AML-193 (cell line): ENCODE measurements around the gene MICAL2.
A peak's percentile ranks its signal among the peaks of the same experiment; 100 is the strongest.

Experiments used
- DNase-seq, 2 experiments: peaks; one replicate each; lab custom pipeline; 2025; lab: John Stamatoyannopoulos, UW

MICAL2 gene

GRCh38 chr11:12229450-12230229 lies 119.2 kb downstream of the MICAL2 start:
- peak; percentile 6 to 38 for DNase-seq

DNA sequence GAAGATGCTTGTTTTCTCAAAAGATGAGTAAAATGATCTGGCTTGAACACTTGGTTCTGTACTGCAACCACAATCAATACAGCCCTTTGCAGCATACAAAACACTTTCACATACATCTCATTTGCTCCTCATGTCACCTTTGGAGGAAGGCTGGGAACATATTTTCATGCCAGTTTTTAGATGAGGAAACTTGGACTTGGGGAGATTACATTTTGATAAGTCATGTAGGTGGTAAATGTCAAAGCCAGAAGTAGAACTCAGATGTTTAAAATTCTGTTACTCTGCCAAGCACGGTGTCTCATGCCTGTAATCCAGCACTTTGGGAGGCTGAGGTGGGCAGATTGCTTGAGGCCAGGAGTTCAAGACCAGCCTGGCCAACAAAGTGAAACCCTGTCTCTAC lies 121.8 kb downstream of the MICAL2 start:
- no peak for DNase-seq

DNA sequence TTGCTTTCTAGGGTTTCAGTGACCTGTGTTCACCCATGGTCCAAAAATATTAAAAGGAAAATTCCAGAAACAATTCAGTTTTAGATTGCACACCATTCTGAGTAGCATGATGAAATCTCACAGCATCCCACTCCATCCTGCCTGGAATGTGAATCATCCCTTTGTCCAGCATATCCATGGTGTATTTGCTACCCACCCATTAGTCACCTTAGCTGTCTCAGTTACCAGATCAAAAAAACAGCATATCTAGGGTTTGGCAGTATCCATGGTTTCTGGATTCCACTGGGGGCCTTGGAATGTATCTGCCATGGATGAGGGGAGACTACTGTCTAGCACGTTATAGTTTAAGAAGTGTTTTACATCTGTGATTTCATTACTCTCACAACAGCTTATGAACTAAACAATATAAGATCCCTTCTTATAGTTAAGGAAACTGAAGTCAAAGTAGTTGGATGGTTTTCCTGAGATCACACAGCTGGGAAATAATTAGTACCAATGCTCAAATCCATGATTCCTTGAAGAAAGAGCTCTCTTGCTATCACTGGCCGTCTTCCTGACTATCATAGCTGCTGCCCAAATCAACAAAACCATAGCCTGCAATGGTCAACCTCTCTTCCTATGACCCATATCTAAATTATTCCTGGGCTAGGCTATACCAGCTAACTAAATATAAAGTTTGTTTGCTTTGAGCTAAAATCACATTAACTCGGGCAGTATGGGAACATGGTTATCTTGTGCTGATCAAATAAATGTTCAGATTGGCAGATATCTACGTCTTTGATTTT lies 122.6 kb downstream of the MICAL2 start:
- no peak for DNase-seq

DNA sequence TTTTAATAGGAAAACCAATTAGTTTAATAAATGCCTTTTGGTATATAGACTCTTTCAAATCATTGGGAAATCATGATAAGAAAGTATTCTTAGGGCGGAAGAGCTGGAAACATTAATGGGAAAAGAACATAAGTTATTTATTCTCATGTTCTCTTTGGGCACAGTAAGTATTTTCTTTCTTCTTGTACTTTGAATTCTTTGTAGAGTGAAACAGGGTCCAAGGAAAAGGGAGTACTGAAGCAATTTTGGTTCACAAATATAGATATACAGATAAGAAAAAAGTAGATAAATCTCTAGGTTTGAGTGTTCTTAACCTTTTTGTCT lies 123.2 kb downstream of the MICAL2 start:
- DNase-seq = no peak

- no peak for DNase-seq
These were observed 123.8 kb downstream of the MICAL2 start for GRCh38 chr11:12234221-12234620.

GRCh38 chr11:12235080-12235479 lies 124.7 kb downstream of the MICAL2 start:
- DNase-seq = no peak

DNA sequence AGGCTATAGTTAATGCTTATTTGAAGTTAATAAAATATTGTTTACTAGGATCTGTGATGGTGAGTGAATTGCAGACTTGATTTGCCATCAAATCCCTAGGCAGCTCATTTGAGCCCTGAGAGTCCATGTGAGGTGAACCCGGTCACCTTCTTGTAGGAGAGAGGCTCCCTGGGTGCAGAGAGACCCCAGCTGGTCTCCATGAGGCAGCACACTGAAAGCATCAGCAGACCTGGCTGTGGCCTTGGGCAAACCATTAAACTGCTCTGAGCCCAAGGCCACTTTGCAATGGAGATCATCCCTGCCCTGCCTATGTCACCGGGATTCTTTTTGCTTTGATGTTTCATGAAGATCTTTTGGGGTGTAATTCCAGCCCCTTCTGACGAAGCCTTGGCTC lies 125.2 kb downstream of the MICAL2 start:
- no peak for DNase-seq

- DNase-seq = peak; percentile 42 to 67
These were observed 125.8 kb downstream of the MICAL2 start for GRCh38 chr11:12235947-12236743.

- DNase-seq = no peak
These were observed 126.3 kb downstream of the MICAL2 start for GRCh38 chr11:12236744-12237101.

DNA sequence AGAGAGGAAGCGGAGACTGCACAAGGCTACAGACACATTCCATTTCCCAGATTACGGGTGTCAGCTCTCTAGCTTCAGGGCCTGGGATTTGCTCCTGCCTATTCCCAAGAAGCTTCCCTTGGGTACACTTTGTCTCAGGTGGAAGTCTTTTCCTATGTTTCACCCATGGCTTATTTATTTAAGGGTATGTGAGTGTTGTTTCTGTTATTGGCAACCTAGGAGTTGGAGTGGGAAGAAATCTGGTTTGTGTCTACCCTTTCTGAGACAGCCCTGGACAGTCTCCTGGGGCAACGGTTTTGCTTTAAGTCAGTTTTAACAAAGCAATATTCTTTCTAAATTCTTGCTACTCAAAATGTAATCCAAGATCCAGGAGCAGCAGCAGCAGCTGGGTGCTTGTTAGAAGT lies 127.0 kb downstream of the MICAL2 start:
- no peak for DNase-seq

- DNase-seq = no peak
These were observed 128.0 kb downstream of the MICAL2 start for GRCh38 chr11:12238420-12238819.

- DNase-seq = no peak
These were observed 129.0 kb downstream of the MICAL2 start for GRCh38 chr11:12239396-12239795.

- DNase-seq = no peak
These were observed 129.5 kb downstream of the MICAL2 start for GRCh38 chr11:12239804-12240371.

- no peak for DNase-seq
These were observed 130.3 kb downstream of the MICAL2 start for GRCh38 chr11:12240677-12241076.

DNA sequence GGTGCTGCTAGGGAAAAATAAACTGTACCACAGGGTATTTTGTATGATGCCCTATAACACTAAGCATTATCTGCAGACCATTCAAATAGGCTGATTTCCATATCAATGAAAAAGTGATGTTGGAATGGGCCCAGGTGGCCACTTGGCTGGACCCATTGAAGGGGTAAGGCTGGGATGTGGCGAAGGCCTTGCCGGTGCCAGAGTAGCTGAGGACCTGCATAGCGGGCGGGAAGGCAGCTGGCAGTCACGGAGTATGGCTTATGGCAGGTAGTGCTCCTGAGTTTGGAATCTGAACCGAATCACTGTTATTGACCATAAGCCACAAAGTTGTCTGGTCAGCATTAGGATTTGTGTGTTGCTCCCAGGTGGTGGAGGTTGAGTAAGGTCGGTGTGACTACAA lies 131.0 kb downstream of the MICAL2 start:
- DNase-seq = no peak

DNA sequence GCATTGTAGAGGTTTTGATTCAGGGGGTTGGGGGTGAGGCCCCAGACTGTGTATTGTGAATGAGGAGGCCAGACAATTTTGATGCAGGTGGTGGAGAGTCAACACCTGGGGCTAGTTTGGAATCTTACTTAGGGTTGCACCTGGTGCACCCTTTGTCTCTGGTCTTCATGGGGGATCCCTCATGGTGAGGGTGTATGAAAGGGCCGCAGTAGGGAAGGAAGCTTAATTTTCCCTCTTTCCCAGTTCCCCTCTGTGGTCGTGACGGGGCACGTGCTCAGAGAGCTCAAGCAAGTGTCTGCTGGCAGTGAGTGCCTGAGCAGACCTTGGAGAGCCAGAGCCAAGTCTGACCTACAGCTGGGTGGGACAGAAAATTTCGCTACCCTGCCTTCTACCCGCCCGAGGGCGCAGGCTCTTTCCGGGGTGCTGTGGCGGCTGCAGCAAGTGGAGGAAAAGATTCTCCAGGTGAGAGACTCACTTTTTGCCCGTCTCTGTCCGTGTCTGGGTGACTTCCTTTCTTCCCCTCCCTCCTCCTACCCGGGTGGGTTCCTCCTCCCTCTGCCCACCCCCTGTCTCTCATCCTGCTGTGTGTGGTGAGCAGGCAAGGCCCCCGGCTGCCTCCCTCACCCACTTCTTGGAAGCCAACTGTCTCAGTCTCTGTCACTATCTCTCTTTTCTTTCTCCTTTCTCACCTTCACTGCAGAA lies 131.7 kb downstream of the MICAL2 start:
- DNase-seq = no peak

- DNase-seq = no peak
These were observed 132.6 kb downstream of the MICAL2 start for GRCh38 chr11:12242966-12243365.

DNA sequence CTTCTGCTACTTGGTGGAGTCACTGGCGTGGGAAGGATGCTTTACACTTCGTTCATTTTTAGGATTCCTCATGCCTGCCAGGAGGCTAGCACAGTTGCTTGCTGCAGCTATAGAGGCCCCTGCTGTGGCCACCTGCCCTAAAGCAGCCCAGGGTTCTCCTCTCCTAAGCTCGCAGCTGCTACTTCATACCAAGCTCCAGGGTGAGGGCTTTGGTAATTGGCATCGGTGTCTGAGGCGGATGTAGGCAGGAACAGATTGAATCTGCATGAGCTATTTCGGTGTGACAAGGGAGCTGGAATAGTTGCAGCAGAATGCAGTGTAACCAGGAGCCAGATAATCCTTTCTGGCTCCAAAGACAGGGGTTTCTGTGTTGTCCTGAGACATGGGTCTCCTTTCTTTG lies 133.1 kb downstream of the MICAL2 start:
- no peak for DNase-seq

GRCh38 chr11:12243911-12244550 lies 133.6 kb downstream of the MICAL2 start:
- DNase-seq = no peak

- DNase-seq = no peak
These were observed 134.7 kb downstream of the MICAL2 start for GRCh38 chr11:12245091-12245490.

DNA sequence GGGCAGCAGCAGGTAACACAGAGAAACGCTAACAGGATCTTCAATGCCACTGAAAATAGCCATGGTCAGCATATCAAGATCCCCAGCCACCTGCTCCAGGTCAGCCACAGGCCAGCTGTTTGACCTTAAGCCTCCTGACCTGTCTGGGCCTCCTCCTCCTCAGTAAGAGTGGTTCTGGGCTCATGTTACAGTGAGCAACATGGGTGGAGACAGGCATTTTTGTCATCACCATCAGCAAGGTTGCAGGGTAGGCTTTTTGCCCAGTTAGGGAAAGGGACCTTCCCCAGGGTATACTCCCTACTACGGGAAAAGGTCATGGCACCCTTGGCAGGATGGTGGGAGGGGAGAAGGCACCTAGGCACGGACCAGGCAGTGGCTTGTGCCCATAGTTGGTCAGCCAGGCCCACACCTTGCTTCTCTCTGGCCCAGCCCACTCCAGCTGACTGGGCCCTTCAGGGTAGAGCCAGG lies 135.2 kb downstream of the MICAL2 start:
- DNase-seq = no peak
